Islet of Langerhans (tissue), 1 donor: Measurements from ENCODE around the gene ROR2.

ENCODE experiments used
- FAIRE-seq: peaks from one replicate; lab custom pipeline; 2011; peaks lifted over from hg19 to GRCh38; lab: Jason Lieb, UNC

ROR2 gene

DNA sequence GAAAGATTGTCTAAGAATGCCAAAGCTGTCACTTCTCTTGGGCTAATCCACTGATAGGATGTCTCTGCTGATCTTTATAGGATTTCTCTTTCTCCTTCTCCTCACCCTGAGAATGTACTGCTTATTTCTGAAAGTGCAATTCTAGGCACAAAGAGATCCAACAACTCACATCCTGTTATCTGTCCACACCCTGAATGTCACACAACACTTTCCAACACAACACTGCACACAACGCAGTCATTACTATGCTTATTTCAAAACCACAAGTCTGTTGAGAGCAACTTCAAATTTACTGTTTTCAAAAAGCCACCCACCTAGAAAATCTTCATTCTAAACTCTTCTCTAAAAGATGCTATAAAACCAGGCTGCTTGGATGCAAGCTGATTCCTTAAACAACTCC lies 215.0 kb downstream of the ROR2 start:
- FAIRE-seq: no peak

DNA sequence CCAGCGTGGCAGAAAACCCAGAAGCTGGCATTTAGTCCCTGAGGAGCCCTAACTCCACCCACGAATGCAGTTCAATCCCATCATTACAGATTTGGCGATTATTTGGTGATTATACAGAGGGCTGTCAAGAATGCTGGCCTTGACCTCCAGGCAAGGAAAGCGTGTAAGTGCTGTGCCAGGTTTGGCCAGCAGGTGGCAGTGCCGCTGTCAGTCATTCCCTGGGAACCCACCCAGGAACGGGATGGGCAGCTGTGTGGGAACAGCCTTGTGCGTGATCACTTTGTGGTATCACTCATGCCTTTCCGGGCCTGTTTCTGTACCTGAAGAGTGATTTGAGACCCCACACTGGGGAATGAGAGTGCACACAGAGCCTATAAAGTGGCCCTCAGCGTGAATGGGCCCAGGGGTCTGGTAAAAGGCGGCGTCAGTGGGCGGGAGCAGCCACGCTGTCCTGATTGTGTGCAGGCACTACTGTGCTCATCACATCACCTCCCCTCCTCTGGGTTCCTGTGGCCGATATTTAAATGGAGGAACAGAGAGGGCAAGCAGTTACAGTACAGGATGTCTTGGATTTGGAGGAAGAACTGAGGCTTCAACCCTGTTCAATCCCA lies 215.6 kb downstream of the ROR2 start:
- no peak for FAIRE-seq

DNA sequence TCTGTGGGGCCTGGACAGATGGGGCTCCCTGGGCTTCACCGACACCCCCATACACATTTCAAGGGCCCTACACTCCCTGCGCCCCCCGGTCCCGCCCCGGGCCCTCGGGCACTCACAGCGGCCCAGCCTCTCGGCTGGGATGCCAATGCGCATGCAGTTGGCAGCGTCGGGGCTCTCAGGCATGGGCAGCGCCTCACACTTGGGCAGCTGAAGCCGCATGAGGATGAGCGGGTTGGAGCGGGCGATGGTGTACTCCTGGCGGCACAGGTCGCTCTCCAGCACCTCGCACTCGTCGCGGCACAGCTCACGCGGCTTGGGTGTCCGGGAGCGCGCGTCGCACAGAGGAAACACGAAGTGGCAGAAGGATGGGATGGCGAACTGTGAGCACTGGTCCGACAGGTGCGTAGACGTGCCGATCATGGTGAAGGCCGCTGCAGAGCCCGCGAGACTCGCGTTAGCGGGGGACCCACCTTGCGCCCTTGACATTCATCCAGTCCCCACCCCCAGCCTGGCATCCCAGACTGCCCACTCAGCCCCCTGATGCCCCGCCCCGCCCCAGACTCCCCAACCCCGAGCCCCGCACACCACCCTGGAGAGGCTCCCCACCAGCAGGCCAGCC lies 216.9 kb downstream of the ROR2 start:
- no peak for FAIRE-seq

DNA sequence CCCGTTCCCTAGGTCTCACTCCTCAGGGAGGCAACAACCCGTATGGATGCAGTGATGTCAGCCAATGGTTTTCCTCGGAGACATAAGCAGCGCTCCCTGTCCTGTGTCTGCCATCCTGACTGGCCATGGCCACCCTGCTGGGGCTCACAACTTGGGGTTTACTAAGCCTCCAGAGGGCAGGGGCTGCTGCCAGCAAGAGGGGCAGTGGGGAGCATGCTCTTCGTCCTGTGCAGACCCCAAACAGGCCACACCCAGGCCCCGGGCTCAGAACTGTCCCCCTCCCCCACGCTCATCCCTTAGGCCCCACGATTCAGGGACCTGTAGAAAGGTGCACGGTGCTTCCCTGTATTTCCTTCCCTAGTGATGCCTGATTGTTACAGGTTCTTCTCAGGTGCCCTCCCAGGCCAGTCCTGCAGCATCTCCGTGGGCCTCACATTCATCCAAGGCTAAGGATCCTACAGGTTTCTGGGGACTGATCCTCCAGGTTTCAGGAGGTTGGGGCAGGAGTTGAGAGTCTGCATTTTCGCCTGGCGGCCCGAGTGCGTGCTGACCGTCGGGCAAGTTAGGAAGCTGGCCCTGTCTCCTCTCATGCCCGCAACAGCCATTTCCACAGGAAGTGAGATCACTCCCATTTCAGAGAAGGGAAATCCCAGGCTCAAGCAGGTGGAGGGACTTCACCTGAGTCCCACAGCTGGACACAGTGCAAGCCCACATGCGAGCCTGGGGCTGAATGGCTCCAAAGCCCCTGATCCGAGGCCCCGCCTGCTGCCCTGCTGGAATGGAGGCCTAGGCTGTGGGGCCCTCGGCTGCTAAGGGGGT lies 217.6 kb downstream of the ROR2 start:
- no peak for FAIRE-seq

DNA sequence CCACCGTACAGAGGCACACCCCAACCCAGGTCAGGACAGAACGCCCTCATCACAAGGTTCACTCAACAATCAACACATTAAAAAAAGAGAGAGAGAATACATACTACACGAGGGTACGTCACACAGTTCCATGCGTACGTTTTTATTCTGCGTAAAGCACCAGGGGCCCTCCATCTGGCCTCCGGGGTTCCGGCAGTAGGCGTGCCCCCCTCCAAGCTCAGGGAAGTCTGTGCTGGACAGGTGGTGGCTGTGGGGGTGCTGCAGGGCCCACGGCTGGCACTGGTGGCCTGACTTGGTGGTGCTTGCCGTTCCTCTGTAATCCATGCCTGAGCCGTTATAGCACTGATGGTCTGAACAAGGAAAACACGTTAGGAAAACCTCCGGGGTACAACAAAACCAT lies 219.2 kb downstream of the ROR2 start:
- FAIRE-seq: no peak

DNA sequence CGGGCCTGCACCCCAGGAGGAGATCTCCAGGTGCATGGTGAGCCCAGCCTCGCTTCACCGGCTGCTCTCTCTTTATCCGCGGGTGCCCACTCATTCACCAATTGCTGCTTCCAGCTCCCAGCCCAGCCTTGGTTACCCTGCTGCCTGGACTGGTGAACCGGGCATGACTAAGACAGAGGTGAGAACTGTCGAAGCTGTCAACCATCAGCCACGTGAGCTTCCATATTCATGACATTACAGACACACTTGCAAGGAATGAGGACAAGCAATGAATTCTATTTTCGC lies 220.5 kb downstream of the ROR2 start:
- no peak for FAIRE-seq

DNA sequence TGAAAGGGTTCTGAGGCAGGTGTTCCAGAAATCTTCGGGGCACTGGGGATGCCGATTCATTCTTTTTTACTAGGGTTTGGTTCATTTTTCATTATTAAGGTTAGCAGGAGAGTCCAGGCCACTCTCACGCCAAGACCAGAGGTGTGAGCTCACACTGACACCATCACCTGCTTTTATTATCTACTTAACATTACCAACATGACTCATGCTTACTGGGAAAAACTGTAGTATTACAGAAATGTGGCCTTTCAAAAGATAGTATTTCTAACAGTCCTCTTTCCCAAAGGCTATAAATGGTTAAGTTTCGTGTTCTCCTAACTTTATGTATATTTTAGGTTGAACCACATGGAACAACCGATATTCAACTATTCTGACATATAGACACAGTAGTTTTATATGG lies 222.1 kb downstream of the ROR2 start:
- no peak for FAIRE-seq

DNA sequence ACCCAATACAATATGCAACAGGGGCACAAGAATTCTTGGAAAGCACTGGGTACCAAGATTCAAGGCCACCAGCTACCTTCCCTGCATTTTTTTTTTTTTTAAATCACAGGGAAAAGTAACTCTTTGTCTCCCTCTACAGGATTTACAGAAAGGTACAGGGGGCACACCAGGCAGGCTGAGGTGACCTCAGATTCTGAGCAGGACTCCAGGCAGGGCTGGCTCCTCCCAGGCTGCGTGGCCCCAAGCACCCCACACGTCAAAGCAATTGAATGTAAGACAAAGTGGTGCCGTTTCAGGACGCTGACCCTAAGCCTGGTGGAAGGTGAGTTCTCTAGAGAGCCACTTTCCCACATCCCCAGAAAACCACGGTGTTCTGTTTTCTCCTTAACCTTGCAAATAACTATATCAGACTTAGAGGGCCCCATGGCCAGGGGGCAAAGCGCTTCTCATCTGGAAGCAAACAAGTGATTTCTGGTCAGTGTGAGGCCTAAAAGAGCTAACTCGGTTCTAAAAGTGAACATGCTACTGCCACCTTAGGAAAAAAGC lies 222.6 kb downstream of the ROR2 start:
- FAIRE-seq: peak; percentile 91

DNA sequence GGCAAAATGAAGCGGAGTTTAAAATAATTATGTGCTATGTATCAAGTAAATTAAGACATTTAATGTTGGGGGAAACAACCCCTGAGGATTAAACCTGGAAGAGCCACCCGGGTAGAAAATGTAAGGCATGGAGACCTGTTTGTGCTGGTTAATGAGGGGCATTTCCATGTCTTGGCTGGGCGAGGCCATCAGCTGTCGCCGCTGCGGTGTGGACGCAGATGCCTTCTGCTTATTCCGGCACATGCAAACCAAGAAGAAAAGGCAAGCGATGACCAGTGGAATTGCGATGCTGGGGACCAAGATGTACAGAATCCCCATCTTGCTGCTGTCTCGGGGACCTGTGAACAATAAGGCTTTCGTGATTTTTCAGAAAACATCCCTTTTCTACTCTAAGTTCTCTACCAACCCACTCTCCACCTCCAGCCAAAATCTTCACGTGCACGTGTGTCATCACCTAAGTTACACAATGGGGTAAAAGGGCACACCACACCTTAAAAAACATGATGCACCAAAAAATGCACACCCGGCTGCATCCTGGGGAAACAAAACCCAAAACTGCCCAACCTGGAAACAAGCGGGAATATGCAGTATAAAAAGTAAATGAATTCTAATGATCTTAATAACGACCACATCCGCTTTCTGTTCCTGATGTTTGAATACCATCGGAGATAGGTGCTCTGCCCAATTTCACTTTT lies 223.5 kb downstream of the ROR2 start:
- FAIRE-seq: no peak

DNA sequence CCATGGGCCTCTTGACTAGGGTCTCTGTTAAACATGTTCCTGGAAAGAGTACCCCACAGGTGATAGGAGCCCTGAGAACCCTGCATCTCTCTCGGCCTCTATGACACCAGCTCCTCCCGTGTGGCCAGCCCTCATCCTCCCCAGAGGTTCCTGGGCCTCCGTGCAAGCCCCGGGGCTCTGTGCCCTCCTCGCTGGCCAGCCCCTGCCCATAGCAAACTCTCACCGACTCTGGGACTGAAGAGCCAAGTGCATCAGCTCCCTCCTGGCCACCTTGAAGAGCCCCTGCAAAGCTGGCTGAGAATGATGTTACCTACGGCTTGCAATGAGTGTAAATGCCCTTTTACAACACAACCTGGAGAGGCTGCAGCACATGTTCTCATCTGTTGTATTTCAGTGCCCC lies 224.4 kb downstream of the ROR2 start:
- no peak for FAIRE-seq

DNA sequence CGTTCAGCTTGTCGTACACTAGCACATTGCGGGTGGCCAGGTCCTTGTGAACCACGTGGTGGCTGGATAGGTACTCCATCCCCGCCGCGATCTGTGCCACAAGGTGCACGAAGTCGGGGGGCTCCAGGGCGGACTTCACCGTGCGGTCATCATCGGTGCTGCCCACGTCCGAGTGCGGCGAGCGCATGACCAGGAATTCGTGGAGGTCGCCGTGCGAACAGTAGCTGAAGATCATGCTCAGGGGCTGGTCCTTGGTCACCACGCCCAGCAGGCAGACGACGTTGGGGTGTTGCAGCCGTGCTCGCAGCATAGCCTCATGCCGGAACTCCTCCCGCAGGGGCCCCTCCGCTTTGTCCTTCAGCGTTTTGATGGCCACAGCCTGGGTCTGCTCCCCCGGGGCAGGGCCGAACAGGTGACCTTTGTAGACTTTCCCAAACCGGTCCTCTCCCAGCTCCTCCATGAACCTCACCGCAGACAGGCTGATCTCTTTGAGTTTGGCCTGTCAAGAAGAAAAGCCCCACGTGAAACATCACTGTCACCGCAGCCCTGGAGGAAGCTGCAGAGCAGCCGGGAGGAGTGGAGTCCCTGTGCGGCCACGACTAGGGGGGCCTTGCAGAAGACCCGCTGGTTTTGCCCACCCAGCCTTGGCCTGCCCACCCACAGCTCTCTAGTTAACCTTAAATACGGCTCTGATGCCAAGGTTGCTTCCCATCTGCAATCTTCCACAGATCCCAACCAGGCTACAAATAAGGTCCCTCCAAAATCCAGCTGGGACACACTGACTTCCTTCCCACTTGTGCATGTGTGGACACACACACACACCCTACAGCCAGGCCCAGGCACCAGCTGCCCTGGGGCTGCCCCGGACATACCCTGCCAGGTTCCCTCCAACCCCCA lies 225.2 kb downstream of the ROR2 start:
- no peak for FAIRE-seq

DNA sequence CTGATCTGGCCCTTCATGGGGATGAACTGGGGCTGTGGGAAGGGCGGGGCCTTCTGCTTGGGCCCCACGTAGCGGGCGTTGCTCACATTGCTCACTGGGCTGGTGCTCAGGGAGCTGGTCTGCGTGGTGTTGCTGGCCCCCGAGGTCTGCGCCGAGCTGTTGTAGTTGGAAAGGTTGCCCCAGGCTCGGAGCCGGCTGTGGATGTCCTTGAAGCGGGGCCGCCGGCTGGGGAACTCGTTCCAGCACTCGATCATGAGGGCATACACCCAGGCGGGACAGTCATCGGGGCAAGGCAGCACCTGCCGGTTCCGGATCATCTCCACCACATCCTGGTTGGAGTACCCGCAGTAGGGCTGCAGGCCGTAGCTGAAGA lies 226.0 kb downstream of the ROR2 start:
- FAIRE-seq: no peak

DNA sequence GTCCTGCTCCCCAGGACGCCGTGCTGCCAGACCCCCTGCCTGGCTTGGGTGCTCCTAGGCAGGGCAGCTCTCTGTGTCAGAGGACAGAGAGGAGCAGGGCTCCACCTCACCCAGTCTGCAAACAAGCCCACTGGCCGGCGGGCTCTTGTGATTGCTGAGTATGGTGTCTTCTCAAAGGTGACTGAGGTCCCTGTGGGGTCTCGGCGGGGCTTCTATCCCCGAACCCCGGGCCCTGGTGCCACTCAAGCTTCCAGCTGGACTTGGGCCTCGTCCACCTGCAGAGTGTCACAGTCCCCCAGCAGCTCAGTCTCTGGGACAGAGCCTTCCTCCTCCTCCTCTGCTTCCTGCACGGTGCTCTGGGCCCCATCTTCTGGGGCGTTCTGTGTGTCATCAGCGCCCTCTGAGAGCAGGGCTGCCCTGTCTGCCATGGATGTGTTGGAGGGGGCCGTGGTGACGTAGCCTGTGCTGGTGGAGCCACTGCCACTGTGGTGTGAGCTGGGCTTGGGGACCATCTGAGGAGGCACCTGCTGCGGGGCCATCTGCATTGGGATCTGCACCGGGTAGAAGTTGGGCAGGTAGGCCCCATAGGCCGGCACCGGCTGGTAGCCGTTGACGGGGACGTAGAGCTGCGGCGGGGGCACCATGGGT lies 226.5 kb downstream of the ROR2 start:
- FAIRE-seq: no peak

DNA sequence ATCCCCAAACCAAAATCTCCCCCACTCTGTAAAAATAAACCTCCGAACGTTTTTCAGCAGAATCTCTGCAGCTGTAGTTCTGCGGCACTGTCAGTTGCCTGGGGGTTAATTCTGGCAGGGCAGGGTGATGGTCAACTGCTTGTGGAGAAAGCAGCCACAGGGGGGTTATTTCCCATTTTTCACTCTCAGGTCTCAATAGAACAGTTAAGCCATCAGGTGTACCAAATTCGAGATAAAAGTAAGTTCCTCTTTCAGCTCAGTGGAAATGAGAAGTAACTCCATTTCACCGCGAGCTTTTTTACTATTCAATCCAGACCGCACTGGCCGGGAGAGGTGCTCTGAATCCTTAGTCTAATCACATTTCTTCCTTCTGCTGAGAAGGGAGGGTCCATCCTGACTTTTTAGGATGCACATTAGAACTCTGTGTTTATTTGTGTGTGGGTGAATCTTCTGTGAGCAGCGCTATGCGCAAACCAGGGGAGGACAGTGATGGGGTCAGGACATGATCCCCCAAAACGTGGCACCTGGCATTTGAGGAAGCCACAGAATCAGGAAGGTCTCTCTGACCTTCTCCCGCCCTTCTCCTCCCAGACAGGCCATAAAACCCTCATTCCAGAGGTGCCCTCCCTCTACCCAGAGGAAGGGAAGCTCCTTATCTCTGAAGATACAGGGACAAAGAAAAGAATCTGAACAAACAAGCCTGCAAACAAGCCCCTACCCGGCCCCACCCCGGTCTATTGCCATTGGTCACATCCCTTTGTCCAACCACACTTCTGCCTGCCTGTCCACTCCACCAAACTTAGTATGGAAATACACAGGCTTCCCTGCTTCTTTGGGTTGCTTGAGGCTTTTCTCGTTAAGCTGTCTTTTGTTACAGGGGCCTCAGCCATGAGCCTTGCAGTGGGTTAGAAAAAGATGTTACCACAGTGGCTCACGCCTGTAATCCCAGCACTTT lies 229.0 kb downstream of the ROR2 start:
- no peak for FAIRE-seq

DNA sequence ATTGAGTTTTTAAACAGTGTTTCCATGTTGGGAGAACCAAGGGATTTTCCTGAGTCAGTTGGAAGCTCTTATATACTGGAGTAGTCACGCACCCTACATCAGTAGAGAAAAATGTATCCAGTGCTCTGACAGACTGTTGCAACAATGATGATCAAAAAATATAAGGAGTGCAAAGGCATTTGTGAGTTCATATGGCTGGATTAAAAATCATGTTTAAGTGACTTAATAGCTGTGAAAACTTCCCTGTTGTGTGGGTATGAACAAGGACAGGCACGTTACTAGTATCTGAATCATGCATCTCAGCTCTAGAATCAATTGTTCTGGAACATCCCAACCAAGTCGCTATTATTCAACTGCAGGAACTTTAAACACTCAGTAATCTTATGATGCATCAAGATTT lies 229.7 kb downstream of the ROR2 start:
- no peak for FAIRE-seq

DNA sequence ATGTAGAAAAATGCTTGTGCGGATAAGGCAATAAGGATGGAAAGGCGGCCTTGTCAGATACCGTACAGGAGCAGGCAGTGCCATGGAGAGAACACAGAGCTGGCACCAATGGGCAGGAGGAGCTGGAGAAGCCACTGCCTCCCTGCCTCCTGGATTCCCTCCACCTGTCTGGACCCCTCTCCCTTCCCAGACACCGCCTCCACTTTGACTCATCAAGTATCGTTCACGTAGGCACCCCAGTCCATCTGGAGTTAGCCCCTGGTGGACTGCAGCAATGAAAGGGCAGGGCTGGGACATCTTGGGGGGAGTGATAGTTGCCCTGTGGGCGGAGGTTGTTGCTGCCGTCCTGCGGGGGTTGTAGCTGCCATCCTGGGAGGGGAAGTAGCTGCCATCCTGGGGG lies 232.0 kb downstream of the ROR2 start:
- no peak for FAIRE-seq

DNA sequence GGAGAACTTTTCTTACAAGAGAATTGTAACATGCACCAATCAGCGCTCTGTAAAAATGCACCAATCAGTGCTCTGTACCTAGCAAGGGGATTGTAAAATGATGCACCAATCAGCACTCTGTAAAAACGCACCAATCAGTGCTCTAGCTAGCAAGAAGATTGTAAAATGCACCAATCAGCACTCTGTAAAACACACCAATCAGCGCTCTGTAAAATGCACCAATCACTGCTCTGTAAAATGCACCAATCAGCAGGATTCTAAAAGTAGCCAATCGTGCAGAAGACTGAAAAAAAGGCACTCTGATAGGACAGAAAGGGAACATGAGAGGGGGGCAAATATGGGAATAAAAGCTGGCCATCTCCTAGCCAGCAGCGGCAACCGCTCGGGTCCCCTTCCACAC lies 233.2 kb downstream of the ROR2 start:
- no peak for FAIRE-seq

DNA sequence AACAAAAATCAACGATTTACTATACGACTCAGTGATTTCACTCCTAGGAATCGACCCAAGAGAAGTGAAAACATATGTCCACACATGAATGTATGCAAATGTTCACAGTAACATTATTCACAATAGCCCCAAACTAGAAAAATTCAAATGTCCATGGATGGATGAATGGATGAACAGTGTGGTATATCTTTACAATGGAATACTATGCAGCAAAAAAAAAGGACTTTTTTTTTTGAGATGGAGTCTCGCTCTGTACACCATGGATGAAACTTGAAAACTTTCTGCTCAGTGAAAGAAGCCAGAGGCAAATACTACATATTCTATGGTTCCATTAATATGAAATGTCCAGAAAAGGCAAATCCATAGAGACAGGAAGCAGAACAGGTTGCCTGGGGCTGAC lies 233.8 kb downstream of the ROR2 start:
- no peak for FAIRE-seq

DNA sequence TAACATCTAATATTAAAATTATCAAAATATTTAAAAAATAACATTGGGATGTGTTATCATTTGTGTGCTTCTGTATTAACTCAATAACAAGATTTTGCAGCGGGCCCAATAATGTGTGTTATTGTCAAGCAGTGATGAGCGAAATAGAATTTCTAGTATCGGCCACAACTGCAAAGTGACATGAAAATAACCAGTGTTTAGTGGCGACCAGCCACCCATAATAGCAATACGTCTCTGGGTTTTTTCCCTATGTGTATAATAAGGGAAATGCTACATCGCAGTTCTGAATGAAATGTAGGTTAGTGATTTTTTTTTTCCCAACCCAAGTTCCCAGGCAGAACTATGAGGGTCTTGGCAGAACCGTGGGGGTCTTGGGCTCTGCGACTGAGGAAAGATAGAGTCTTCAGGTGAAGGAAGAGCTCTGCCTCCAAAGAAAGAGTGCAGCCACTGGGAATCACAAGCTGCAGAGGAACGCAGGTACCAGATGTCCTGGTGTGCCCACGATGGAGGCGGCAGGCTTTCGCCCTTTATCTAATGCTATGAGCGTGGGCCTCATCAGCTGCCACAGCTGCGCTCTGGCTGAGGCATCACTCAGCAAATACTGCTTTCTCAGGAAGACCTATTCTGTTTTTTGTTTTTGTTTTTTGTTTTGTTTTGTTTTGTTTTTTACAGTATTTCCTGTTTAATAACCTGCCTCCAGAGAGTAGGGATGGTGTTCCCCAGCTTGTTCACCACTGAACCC lies 235.0 kb downstream of the ROR2 start:
- FAIRE-seq: peak; percentile 38
